Activated T-helper 1 cell treated with anti-CD3 and anti-CD28 coated beads, Interleukin-12 subunit alpha, Interleukin-12 subunit beta, Interleukin-2, Interleukin-4 antibody, amounts not matched to agents 30 ng/mL and 10 ng/mL and 1 ng/mL, durations not matched to agents 14 hours and 24 hours and 36 hours (primary cell): ENCODE data around the gene KLHL15. TPM values are rescaled to one million over a fixed set of nuclear protein-coding genes. Genes with fewer than 3 reads are reported as not detected.
"Not testable (repeated sequence)": the region's sequence is repeated elsewhere in the genome, so short reads cannot be mapped to it uniquely, and the experiment has no call there.

Experiments used
- DNase-seq: peaks from one replicate; pipeline ENCODE4 v3.0.0; 2021; ENCODE audit warnings: low spot score
- H3K27ac Mint-ChIP-seq: one replicate; pipeline ENCODE4 v1.8.0; 2021; ENCODE audit warnings: mild to moderate bottlenecking, mixed read lengths
- H3K27me3 Mint-ChIP-seq: one replicate; pipeline ENCODE4 v1.8.0; 2022; ENCODE audit warnings: mild to moderate bottlenecking, moderate library complexity, mixed read lengths; ENCODE audit not compliant: insufficient read depth
- H3K36me3 Mint-ChIP-seq: one replicate; pipeline ENCODE4 v1.8.0; 2021; ENCODE audit warnings: low read depth, mixed read lengths
- H3K4me1 Mint-ChIP-seq: one replicate; pipeline ENCODE4 v1.8.0; 2021; ENCODE audit warnings: low read depth, mixed read lengths
- H3K4me3 Mint-ChIP-seq: one replicate; pipeline ENCODE4 v1.8.0; 2021; ENCODE audit warnings: mild to moderate bottlenecking, moderate library complexity, mixed read lengths
- H3K9me3 Mint-ChIP-seq: one replicate; pipeline ENCODE4 v1.8.0; 2021; ENCODE audit warnings: mixed read lengths
- intact Hi-C: fragments of 100-400 bp; cut with micrococcal nuclease; formaldehyde crosslinking; loops from one replicate; pipeline ENCODE4 v1.15.1; 2024
- total RNA-seq: library from RNA; stranded (reverse); gene quantifications from 2 replicates; pipeline ENCODE4 v1.2.3, GENCODE V29; 2022

KLHL15 gene
- total RNA-seq, 1 donor from 2014 or later: 10.2 TPM

GRCh38 chrX:24002792-24003191 is 24.2 kb downstream of the KLHL15 start:
- Mint-ChIP-seq H3K27me3 (no peaks in the 10 kb centered on the region), H3K4me3 (no peak overlapping the region), H3K36me3 (peaks cover 15% of the 10 kb centered on the region), H3K9me3 (no peaks in the 10 kb centered on the region), H3K27ac (no peak overlapping the region), H3K4me1 (peaks cover 8% of the 10 kb centered on the region)
- intact Hi-C loops: no loop called here
- DNase-seq: no peak

GRCh38 chrX:24002167-24002566 is 24.8 kb downstream of the KLHL15 start:
- intact Hi-C loops: no loop called here
- Mint-ChIP-seq H3K27ac (no peak overlapping the region), H3K4me1 (peaks cover 8% of the 10 kb centered on the region), H3K36me3 (peaks cover 15% of the 10 kb centered on the region), H3K9me3 (no peaks in the 10 kb centered on the region), H3K4me3 (no peak overlapping the region), H3K27me3 (no peaks in the 10 kb centered on the region)
- DNase-seq: no peak

DNA sequence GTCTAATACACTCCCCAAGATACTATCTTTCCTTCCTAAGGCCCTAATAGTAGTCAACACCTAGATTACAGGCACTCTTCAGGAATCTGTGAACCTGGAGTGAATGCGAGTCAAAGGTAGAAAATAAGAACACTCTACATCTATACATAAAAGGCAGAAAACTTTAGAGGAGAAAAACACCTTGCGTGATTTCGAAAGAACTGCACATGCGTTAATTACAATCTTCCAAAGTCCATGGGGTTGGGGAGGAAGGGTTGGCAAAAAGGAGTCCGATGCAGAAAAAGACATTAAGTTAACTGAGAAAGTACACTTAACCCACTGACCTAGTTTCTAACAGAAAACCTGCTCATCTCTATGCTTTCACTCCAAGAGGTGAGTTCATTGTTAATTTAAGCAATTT is 27.3 kb downstream of the KLHL15 start:
- peaks cover under 1% of the 10 kb centered on the region for H3K4me1 Mint-ChIP-seq
- peaks cover 11% of the 10 kb centered on the region for H3K36me3 Mint-ChIP-seq
- intact Hi-C loops: no loop called here
- no peaks in the 10 kb centered on the region for H3K9me3 Mint-ChIP-seq
- no peak overlapping the region for H3K27ac Mint-ChIP-seq
- H3K4me3 Mint-ChIP-seq: no peak overlapping the region
- H3K27me3 Mint-ChIP-seq: no peaks in the 10 kb centered on the region
- no peak for DNase-seq

- peak overlapping the region; percentile 40 for H3K27ac Mint-ChIP-seq
- no peaks in the 10 kb centered on the region for H3K9me3 Mint-ChIP-seq
- intact Hi-C loops: no loop called here
- H3K4me3 Mint-ChIP-seq: no peak overlapping the region
- no peak for DNase-seq
- H3K36me3 Mint-ChIP-seq: peaks cover 28% of the 10 kb centered on the region
- H3K4me1 Mint-ChIP-seq: peaks cover 20% of the 10 kb centered on the region
- H3K27me3 Mint-ChIP-seq: no peaks in the 10 kb centered on the region
These were observed 33.9 kb downstream of the KLHL15 start for GRCh38 chrX:23993012-23993633.

DNA sequence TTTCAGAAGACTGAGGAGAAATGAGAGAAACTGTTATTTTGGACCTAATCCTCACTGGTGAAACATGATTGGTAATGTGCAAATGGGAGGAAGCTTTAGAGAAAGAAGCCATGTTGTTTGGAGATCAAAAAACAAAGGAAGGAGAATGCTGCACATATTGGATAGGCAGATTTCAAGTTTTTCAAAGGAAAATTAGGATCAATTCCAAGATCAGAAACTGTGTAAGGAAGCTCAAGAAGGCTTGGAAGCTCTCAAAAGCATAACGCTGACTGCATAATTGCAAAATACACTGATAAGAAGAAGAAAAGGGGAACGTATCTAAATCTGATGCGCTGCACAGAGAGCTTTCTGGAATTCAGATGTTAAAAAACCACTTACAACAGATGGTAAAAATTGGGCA is 34.6 kb downstream of the KLHL15 start:
- intact Hi-C loops: no loop called here
- no peak overlapping the region for H3K27ac Mint-ChIP-seq

DNA sequence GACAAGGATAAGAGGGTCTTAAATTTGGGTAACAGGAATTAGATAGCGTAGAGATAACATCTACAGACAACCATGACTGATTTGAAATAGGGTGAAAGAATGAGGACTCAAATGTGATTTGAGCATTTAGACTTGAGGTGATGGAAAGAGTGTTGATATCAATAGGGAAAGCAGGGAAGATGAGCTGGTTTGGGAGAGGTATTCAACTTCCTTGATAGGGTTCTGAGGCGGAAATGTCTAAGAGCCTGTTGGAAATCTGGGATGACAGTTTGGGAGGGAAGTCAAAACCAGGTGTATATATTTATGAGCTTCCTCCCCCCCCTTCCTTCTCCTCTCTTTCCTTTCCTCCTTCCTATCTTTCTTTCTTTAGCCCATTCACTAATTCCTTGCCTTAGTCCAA is 36.5 kb downstream of the KLHL15 start:
- intact Hi-C loops: no loop called here
- H3K36me3 Mint-ChIP-seq: peaks cover 30% of the 10 kb centered on the region
- no peak overlapping the region for H3K27ac Mint-ChIP-seq
- DNase-seq: no peak
- peaks cover 21% of the 10 kb centered on the region for H3K4me1 Mint-ChIP-seq
- no peak overlapping the region for H3K4me3 Mint-ChIP-seq
- no peaks in the 10 kb centered on the region for H3K9me3 Mint-ChIP-seq
- no peaks in the 10 kb centered on the region for H3K27me3 Mint-ChIP-seq

More for the DNA sequence above, 34.6 kb downstream of the KLHL15 start:
- Mint-ChIP-seq H3K9me3 (no peaks in the 10 kb centered on the region), H3K4me3 (no peak overlapping the region), H3K4me1 (peaks cover 21% of the 10 kb centered on the region), H3K36me3 (peaks cover 28% of the 10 kb centered on the region), H3K27me3 (no peaks in the 10 kb centered on the region)
- DNase-seq: no peak

DNA sequence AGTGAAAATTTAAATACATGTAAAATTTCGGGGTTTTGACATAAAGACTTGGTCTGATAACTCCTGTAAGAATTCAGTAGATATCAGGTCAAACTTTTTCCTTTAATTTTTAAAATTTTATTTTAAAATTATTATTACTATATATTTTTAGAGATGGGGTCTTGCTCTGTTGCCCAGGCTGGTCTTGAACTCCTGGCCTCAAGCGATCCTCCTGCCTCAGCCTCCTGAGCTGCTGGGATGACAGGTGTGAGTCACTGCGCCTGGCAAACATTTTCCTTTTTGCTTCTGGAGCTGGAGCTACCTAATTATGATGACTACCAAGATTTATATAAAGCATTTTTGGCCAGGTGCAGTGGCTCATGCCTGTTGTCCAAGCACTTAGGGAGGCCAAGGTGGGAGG is 37.3 kb downstream of the KLHL15 start:
- no peaks in the 10 kb centered on the region for H3K27me3 Mint-ChIP-seq
- DNase-seq: no peak
- peaks cover 31% of the 10 kb centered on the region for H3K36me3 Mint-ChIP-seq
- H3K9me3 Mint-ChIP-seq: no peaks in the 10 kb centered on the region
- no peak overlapping the region for H3K4me3 Mint-ChIP-seq
- peaks cover 21% of the 10 kb centered on the region for H3K4me1 Mint-ChIP-seq
- H3K27ac Mint-ChIP-seq: no peak overlapping the region
- intact Hi-C loops: loop anchor here (5.0 kb wide), 1 partner anchor 37 kb away; no protein-coding TSS in a partner anchor

- intact Hi-C loops: no loop called here
- Mint-ChIP-seq H3K27me3 (no peaks in the 10 kb centered on the region), H3K36me3 (peaks cover 21% of the 10 kb centered on the region), H3K27ac (no peak overlapping the region), H3K4me3 (no peak overlapping the region), H3K9me3 (no peaks in the 10 kb centered on the region), H3K4me1 (peaks cover 7% of the 10 kb centered on the region)
- DNase-seq: no peak
These were observed 44.1 kb downstream of the KLHL15 start for GRCh38 chrX:23982891-23983290.

DNA sequence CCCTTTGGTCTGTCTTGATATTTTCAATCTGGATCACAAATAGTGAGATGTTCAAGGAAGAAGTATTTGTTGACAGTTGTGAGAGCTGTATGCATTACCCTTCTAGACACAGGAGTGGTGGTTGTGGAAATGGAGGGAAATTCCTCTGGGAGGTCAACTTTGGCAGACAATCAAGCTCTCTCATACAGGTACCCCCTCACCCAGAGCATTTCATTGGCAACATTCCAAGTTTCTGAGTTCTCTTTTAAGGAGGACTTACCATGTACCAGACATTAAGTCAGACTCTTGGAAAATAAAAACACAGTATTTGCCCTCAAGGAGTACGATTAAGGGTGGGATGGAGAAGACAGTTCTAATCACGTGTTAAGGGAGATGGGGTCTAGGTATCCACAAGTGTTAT is 45.3 kb downstream of the KLHL15 start:
- no peak for DNase-seq
- Mint-ChIP-seq H3K27me3 (no peaks in the 10 kb centered on the region), H3K4me3 (no peak overlapping the region), H3K4me1 (peaks cover 7% of the 10 kb centered on the region), H3K27ac (no peak overlapping the region), H3K36me3 (peaks cover 20% of the 10 kb centered on the region), H3K9me3 (no peaks in the 10 kb centered on the region)
- intact Hi-C loops: no loop called here

DNA sequence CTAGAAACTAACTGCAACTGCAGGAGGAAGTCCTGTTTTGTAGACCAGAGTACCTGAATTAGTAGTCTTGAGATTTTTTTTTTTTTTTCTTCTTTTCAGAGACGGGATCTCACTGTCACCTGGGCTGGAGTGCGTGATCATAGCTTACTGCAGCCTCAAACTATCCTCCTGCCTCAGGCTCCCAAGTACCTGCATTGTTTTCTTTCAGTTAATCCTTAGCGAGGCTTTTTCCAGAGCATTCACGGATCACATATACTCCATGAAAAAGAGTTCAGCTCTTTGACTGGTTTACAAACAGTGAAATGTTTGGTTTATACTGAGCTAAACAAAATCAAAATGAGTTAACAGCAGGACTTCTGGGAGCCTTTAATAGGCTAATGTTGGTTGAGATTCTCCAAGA is 45.8 kb downstream of the KLHL15 start:
- H3K4me3 Mint-ChIP-seq: no peak overlapping the region
- no peak for DNase-seq
- intact Hi-C loops: no loop called here
- no peaks in the 10 kb centered on the region for H3K27me3 Mint-ChIP-seq
- H3K9me3 Mint-ChIP-seq: no peaks in the 10 kb centered on the region
- H3K36me3 Mint-ChIP-seq: peaks cover 18% of the 10 kb centered on the region
- H3K4me1 Mint-ChIP-seq: peaks cover 7% of the 10 kb centered on the region
- no peak overlapping the region for H3K27ac Mint-ChIP-seq

GRCh38 chrX:23980011-23980441 is 47.0 kb downstream of the KLHL15 start:
- Mint-ChIP-seq H3K36me3 (peaks cover 16% of the 10 kb centered on the region), H3K27me3 (no peaks in the 10 kb centered on the region), H3K4me1 (peaks cover 7% of the 10 kb centered on the region), H3K9me3 (no peaks in the 10 kb centered on the region), H3K27ac (no peak overlapping the region), H3K4me3 (no peak overlapping the region)
- intact Hi-C loops: no loop called here
- DNase-seq: no peak

GRCh38 chrX:23978491-23978890 is 48.5 kb downstream of the KLHL15 start:
- H3K36me3 Mint-ChIP-seq: peaks cover 12% of the 10 kb centered on the region
- no peak for DNase-seq
- no peaks in the 10 kb centered on the region for H3K9me3 Mint-ChIP-seq
- intact Hi-C loops: no loop called here
- H3K4me1 Mint-ChIP-seq: peaks cover 7% of the 10 kb centered on the region
- no peaks in the 10 kb centered on the region for H3K27me3 Mint-ChIP-seq
- no peak overlapping the region for H3K4me3 Mint-ChIP-seq
- H3K27ac Mint-ChIP-seq: no peak overlapping the region

DNA sequence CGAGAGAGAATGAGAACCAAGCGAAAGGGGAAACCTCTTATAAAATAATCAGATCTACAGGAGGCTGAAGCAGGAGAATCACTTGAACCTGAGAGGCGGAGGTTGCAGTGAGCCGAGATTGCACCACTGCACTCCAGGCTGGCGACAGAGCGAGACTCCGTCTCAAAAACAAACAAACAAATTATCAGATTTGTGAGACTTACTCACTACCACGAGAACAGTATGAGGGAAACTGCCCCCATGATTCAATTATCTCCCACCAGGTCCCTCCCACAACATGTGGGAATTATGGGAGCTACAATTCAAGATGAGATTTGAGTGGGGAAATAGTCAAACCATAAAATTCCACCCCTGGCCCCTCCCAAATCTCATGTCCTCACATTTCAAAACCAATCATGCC is 61.4 kb downstream of the KLHL15 start:
- H3K27me3 Mint-ChIP-seq, H3K9me3 Mint-ChIP-seq, H3K4me3 Mint-ChIP-seq, H3K4me1 Mint-ChIP-seq, H3K27ac Mint-ChIP-seq, DNase-seq, intact Hi-C loops, H3K36me3 Mint-ChIP-seq: not testable (repeated sequence)

GRCh38 chrX:23964191-23964590 is 62.8 kb downstream of the KLHL15 start:
- Mint-ChIP-seq H3K27ac (no peak overlapping the region), H3K4me3 (no peak overlapping the region), H3K4me1 (peaks cover 8% of the 10 kb centered on the region), H3K27me3 (no peaks in the 10 kb centered on the region), H3K9me3 (no peaks in the 10 kb centered on the region), H3K36me3 (peaks cover 3% of the 10 kb centered on the region)
- intact Hi-C loops: no loop called here
- DNase-seq: no peak
